Thymus (tissue), 14 donors: ENCODE results near the gene ZXDC. TPM values are rescaled to one million over a fixed set of nuclear protein-coding genes. Genes with fewer than 3 reads are reported as not detected.

Experiments
- DNase-seq, 9 donors: peaks; one replicate each; pipeline ENCODE4 v3.0.0-alpha.2; 2013; ENCODE audit warnings: low spot score in 9 of 9, low read depth in 6 of 9, missing footprints in 1 of 9
- H3K27ac ChIP-seq, 2 donors: one replicate each; pipeline ENCODE4 v1.5.1; 2013; ENCODE audit warnings: control low read depth in 1 of 2, low read depth in 1 of 2, low read length in 1 of 2, mild to moderate bottlenecking in 1 of 2, moderate library complexity in 1 of 2
- H3K27me3 ChIP-seq, 2 donors: one replicate each; pipeline ENCODE4 v1.5.1; 2013; ENCODE audit warnings: low read length in 1 of 2; ENCODE audit not compliant: control insufficient read depth in 2 of 2, insufficient read depth in 1 of 2
- H3K36me3 ChIP-seq, 2 donors: one replicate each; pipeline ENCODE4 v1.5.1; 2013; ENCODE audit warnings: low read length in 1 of 2, mild to moderate bottlenecking in 1 of 2, moderate library complexity in 1 of 2; ENCODE audit not compliant: control insufficient read depth in 2 of 2, insufficient read depth in 2 of 2
- H3K4me1 ChIP-seq, 2 donors: one replicate each; pipeline ENCODE4 v1.5.1; 2013; ENCODE audit warnings: low read length in 2 of 2; ENCODE audit not compliant: control insufficient read depth in 2 of 2, insufficient read depth in 2 of 2
- H3K4me3 ChIP-seq, 2 donors: one replicate each; pipeline ENCODE4 v1.5.1; 2013; ENCODE audit warnings: low read length in 2 of 2, control low read depth in 1 of 2, mild to moderate bottlenecking in 1 of 2
- H3K9me3 ChIP-seq, 2 donors: one replicate each; pipeline ENCODE4 v1.5.1; 2013; ENCODE audit warnings: low read length in 1 of 2, mild to moderate bottlenecking in 1 of 2; ENCODE audit not compliant: control insufficient read depth in 2 of 2, insufficient read depth in 1 of 2
- WGBS: extraction: QIAGEN DNeasy Blood & Tissue Kit; methylation state at CpG from one replicate; pipeline ENCODE4 v1.1.7; 2013; 5-methylcytosine and 5-hydroxymethylcytosine counted together
- long read RNA-seq, 10 donors: transcript quantifications; one replicate each; lab custom pipeline, GENCODE V29; 2026
- polyA plus RNA-seq: library from polyadenylated mRNA; stranded (reverse); fragments of 200-250 nt; gene quantifications from one replicate; pipeline ENCODE4 v1.2.3, GENCODE V29; 2013
- total RNA-seq: library from RNA; stranded (reverse); fragments of 120-200 nt; gene quantifications from one replicate; pipeline ENCODE4 v1.2.4, GENCODE V29; 2013
- donor health status: healthy.

The ZXDC gene
- total RNA-seq, result 15.6 TPM
- polyA plus RNA-seq, result 17.3 TPM
- long read RNA-seq, donor 1, result 0 reads
- long read RNA-seq, donor 2, full-length matches to known transcripts, result 14 of 14 reads
- long read RNA-seq, donor 2, partial matches to known transcripts, result 0 of 14 reads
- long read RNA-seq, donor 2, other reads (novel, unspliced or antisense), result 0 of 14 reads
- long read RNA-seq, donor 3, full-length matches to known transcripts, result 16 of 16 reads
- long read RNA-seq, donor 3, partial matches to known transcripts, result 0 of 16 reads
- long read RNA-seq, donor 3, other reads (novel, unspliced or antisense), result 0 of 16 reads
- long read RNA-seq, donor 4, transcript ZXDC-201 (6 exons, 2,579 nt), result major isoform, 6 of 6 reads
- long read RNA-seq, donor 4, partial matches to known transcripts, result 0 of 6 reads
- long read RNA-seq, donor 4, other reads (novel, unspliced or antisense), result 0 of 6 reads
- long read RNA-seq, donor 5, full-length matches to known transcripts, result 13 of 13 reads
- long read RNA-seq, donor 5, partial matches to known transcripts, result 0 of 13 reads
- long read RNA-seq, donor 5, other reads (novel, unspliced or antisense), result 0 of 13 reads
- long read RNA-seq, donor 6, partial matches to known transcripts, result 0 of 4 reads
- long read RNA-seq, donor 6, other reads (novel, unspliced or antisense), result 0 of 4 reads
- long read RNA-seq, donor 7, full-length matches to known transcripts, result 4 of 4 reads
- long read RNA-seq, donor 7, partial matches to known transcripts, result 0 of 4 reads
- long read RNA-seq, donor 7, other reads (novel, unspliced or antisense), result 0 of 4 reads
- long read RNA-seq, donor 8, full-length matches to known transcripts, result 3 of 3 reads
- long read RNA-seq, donor 8, partial matches to known transcripts, result 0 of 3 reads
- long read RNA-seq, donor 8, other reads (novel, unspliced or antisense), result 0 of 3 reads
- long read RNA-seq, donor 9, partial matches to known transcripts, result 0 of 6 reads
- long read RNA-seq, donor 9, other reads (novel, unspliced or antisense), result 0 of 6 reads
- long read RNA-seq, donor 10, partial matches to known transcripts, result 0 of 4 reads
- long read RNA-seq, donor 10, other reads (novel, unspliced or antisense), result 0 of 4 reads

GRCh38 chr3:126475413-126476114 lies at the start of gene ZXDC:
TSS of gene ZXDC (minus strand) at chr3:126475891. CDS start at chr3:126475865, 26 bp downstream.
- peak within 1 kb of the TSS; percentile 71 to 92 for H3K4me3 ChIP-seq
- peaks cover 29 to 38% of the 10 kb centered on the region in 2 donors for H3K4me1 ChIP-seq

DNA sequence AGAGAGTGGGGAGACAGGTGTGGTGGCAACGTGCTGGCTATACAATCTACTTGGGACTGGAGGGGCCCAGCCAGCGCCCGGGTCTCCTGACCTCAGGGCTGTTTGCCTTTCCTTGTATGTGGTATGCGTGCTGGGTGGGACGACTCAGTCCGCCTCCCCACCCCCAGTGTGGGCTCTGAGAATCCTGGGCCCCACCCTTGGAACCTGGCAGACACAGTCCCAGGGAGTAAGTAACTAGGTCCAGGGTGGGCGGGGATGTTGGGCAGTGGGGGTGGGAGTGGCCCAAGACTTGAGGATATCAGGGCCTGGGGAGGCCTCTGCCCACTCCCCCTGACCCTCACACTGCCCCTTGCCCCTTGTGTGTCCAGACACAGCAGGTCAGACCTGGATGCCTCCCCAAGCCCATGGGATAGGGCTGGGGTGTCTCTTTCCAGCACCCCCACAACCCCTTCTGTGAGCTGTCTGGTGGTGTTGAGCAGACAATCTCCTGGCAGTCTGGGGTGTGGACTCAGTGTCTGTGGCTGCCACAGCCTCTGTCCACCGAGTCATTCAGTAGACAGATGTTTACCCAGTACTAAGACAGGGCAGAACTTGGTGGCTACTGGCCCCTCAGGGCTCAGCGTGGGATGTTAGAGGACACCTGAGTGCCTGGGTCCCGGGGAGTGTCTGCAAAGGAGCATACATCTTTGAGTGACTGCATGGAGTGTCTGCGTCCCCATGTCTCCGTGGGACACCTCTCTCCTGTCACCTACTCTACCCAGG lies 49.6 kb upstream of the ZXDC start:
- no peak for DNase-seq
- WGBS, result 95% methylated on average over 12 of the region's 12 CpGs
- Histone ChIP-seq H3K27ac (no peak overlapping the region), H3K4me1 (peaks cover 10 to 36% of the 10 kb centered on the region in 2 donors), H3K27me3 (peaks cover 25 to 33% of the 10 kb centered on the region in 2 donors), H3K9me3 (no peaks in the 10 kb centered on the region), H3K4me3 (no peak overlapping the region), H3K36me3 (no peaks in the 10 kb centered on the region)

More at GRCh38 chr3:126475413-126476114, at the start of gene ZXDC:
- under 1% methylated on average over 112 of the region's 112 CpGs for WGBS
- Histone ChIP-seq H3K27me3 (no peaks in the 10 kb centered on the region), H3K27ac (peak within 1 kb of the TSS; percentile 75 to 93), H3K36me3 (peaks cover 16 to 23% of the 10 kb centered on the region in 2 donors), H3K9me3 (peaks cover 0 to 4% of the 10 kb centered on the region in 2 donors)
- peak in 8 of 9 donors; percentile 67 to 93 (median 83) for DNase-seq

- no peaks in the 10 kb centered on the region for H3K36me3 ChIP-seq
- H3K27ac ChIP-seq, result no peak overlapping the region
- no peaks in the 10 kb centered on the region for H3K9me3 ChIP-seq
- peak in 2 of 9 donors; percentile 38 to 56 for DNase-seq
- H3K4me3 ChIP-seq, result peak overlapping the region in 1 of 2 donors; percentile 42
- WGBS, result 12% methylated on average over 31 of the region's 31 CpGs
- peaks cover 25 to 33% of the 10 kb centered on the region in 2 donors for H3K27me3 ChIP-seq
- H3K4me1 ChIP-seq, result peaks cover 2 to 31% of the 10 kb centered on the region in 2 donors
Observed at GRCh38 chr3:126524429-126524988, 48.8 kb upstream of the ZXDC start.

GRCh38 chr3:126523745-126524428 lies 48.2 kb upstream of the ZXDC start, which contains the start of gene CHST13:
TSS of gene CHST13 (plus strand) at chr3:126524155. CDS start at chr3:126524333, 178 bp downstream.
- peak within 1 kb of the TSS in 1 of 2 donors; percentile 42 for H3K4me3 ChIP-seq
- no peaks in the 10 kb centered on the region for H3K36me3 ChIP-seq
- no peak for DNase-seq
- peaks cover 0 to 27% of the 10 kb centered on the region in 2 donors for H3K4me1 ChIP-seq
- H3K27ac ChIP-seq, result no peak within 1 kb of the TSS
- peaks cover 25 to 33% of the 10 kb centered on the region in 2 donors for H3K27me3 ChIP-seq
- 9% methylated on average over 56 of the region's 56 CpGs for WGBS
- H3K9me3 ChIP-seq, result no peaks in the 10 kb centered on the region

DNA sequence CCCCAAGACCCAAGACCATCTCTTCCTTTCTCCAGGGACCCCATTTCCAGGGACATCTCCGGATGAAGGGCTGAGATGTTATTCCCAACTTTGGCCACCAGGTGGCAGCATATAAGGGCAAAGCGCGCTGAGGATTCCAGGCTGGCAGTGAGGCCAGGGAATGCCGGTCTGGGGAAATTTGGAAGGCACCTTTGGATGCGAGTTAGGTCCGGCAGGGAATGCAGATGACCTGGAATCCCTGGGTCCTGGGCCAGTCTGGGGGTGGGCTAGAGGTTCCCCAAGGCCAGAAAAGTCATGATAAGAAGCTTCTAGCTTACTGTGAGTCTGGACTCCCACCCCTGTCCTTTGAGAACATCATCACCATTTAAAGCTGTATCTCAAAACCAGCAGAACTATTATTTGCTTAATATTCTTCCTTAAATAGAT lies 46.7 kb upstream of the ZXDC start:
- WGBS, result 5% methylated on average over 6 of the region's 6 CpGs

GRCh38 chr3:126521122-126521891 lies 45.6 kb upstream of the ZXDC start:
- no peaks in the 10 kb centered on the region for H3K9me3 ChIP-seq
- no peak overlapping the region for H3K4me3 ChIP-seq
- no peak overlapping the region for H3K27ac ChIP-seq
- H3K36me3 ChIP-seq, result no peaks in the 10 kb centered on the region
- H3K27me3 ChIP-seq, result peaks cover 25 to 33% of the 10 kb centered on the region in 2 donors
- 95% methylated on average over 11 of the region's 11 CpGs for WGBS
- peaks cover 0 to 20% of the 10 kb centered on the region in 2 donors for H3K4me1 ChIP-seq
- DNase-seq, result no peak

More for the DNA sequence above, 46.7 kb upstream of the ZXDC start:
- H3K4me3 ChIP-seq, result no peak overlapping the region
- H3K27ac ChIP-seq, result no peak overlapping the region
- peaks cover 25 to 33% of the 10 kb centered on the region in 2 donors for H3K27me3 ChIP-seq
- DNase-seq, result peak in 2 of 9 donors; percentile 39 to 62
- no peaks in the 10 kb centered on the region for H3K9me3 ChIP-seq
- peaks cover 0 to 24% of the 10 kb centered on the region in 2 donors for H3K4me1 ChIP-seq
- no peaks in the 10 kb centered on the region for H3K36me3 ChIP-seq
